Stimulated activated effector memory CD8-positive, alpha-beta T cell treated with anti-CD3 and anti-CD28 coated beads, Interleukin-12 subunit alpha, Interleukin-12 subunit beta, amount 100 ng/mL, for 72 hours (primary cell): ENCODE measurements around the gene DVL1.

Source experiments
- ATAC-seq: fragments of 150-1000 bp; cut with Tn5 transposase; 2 replicates; pipeline ENCODE4 v1.10.0; 2021
- DNase-seq, 2 donors: peaks; one replicate each; pipeline ENCODE4 v3.0.0; 2021 to 2022; ENCODE audit warnings: low spot score in 2 of 2
- H3K27ac Mint-ChIP-seq: one replicate; pipeline ENCODE4 v1.8.0; 2022; ENCODE audit warnings: mild to moderate bottlenecking, mixed read lengths
- H3K36me3 Mint-ChIP-seq: one replicate; pipeline ENCODE4 v1.8.0; 2022; ENCODE audit warnings: mild to moderate bottlenecking, mixed read lengths
- H3K4me1 Mint-ChIP-seq: one replicate; pipeline ENCODE4 v1.8.0; 2022; ENCODE audit warnings: mixed read lengths
- H3K4me3 Mint-ChIP-seq: one replicate; pipeline ENCODE4 v1.8.0; 2022; ENCODE audit warnings: mild to moderate bottlenecking, mixed read lengths
- H3K9me3 Mint-ChIP-seq: one replicate; pipeline ENCODE4 v1.8.0; 2022; ENCODE audit warnings: mixed read lengths

Gene DVL1

GRCh38 chr1:1309251-1310108 is 39.7 kb downstream of the DVL1 start:
- ATAC-seq (no peak), DNase-seq (peak in 1 of 2 donors; percentile 67)
- Mint-ChIP-seq H3K9me3 (no peaks in the 10 kb centered on the region), H3K36me3 (peaks cover 49% of the 10 kb centered on the region), H3K4me1 (peaks cover 26% of the 10 kb centered on the region), H3K4me3 (peak overlapping the region; percentile 78), H3K27ac (peak overlapping the region; percentile 40)

- Mint-ChIP-seq H3K36me3 (peaks cover 42% of the 10 kb centered on the region), H3K27ac (peak overlapping the region; percentile 43), H3K9me3 (no peaks in the 10 kb centered on the region), H3K4me1 (peaks cover 26% of the 10 kb centered on the region), H3K4me3 (peak overlapping the region; percentile 78)
- ATAC-seq (no peak), DNase-seq (no peak)
Observed at GRCh38 chr1:1308756-1309250, 40.4 kb downstream of the DVL1 start.

- peak within 1 kb of the TSS; percentile 86 for H3K27ac Mint-ChIP-seq
- no peaks in the 10 kb centered on the region for H3K9me3 Mint-ChIP-seq
Observed at GRCh38 chr1:1307923-1308755, 41.1 kb downstream of the DVL1 start, which contains the start of the genes ACAP3 and PUSL1. ACAP3 (minus strand) TSS chr1:1307930; CDS start chr1:1307815, 115 bp downstream. PUSL1 (plus strand) TSS chr1:1308597; CDS start chr1:1308644, 47 bp downstream.

GRCh38 chr1:1307261-1307922 is 41.8 kb downstream of the DVL1 start:
- Mint-ChIP-seq H3K4me1 (peaks cover 22% of the 10 kb centered on the region), H3K36me3 (peaks cover 30% of the 10 kb centered on the region), H3K27ac (peak overlapping the region; percentile 86), H3K9me3 (no peaks in the 10 kb centered on the region), H3K4me3 (peak overlapping the region; percentile 78)
- peak in 1 of 2 donors; percentile 66 for DNase-seq
- no peak for ATAC-seq

More at GRCh38 chr1:1307923-1308755, 41.1 kb downstream of the DVL1 start, which contains the start of the genes ACAP3 and PUSL1:
- Mint-ChIP-seq H3K4me1 (peaks cover 22% of the 10 kb centered on the region), H3K4me3 (peak within 1 kb of the TSS; percentile 78), H3K36me3 (peaks cover 35% of the 10 kb centered on the region)
- DNase-seq (peak; percentile 83 to 94), ATAC-seq (peak; percentile 81)

- Mint-ChIP-seq H3K36me3 (peaks cover 30% of the 10 kb centered on the region), H3K4me1 (peaks cover 22% of the 10 kb centered on the region), H3K4me3 (peak overlapping the region; percentile 78), H3K9me3 (no peaks in the 10 kb centered on the region), H3K27ac (peak overlapping the region; percentile 86)
- no peak for DNase-seq
- ATAC-seq: no peak
Observed at GRCh38 chr1:1306661-1307260, 42.5 kb downstream of the DVL1 start.

- ATAC-seq: no peak
- Mint-ChIP-seq H3K27ac (peak overlapping the region; percentile 86), H3K9me3 (no peaks in the 10 kb centered on the region)
Observed at GRCh38 chr1:1306070-1306660, 43.1 kb downstream of the DVL1 start.

GRCh38 chr1:1305300-1306069 is 43.7 kb downstream of the DVL1 start:
- peaks cover 22% of the 10 kb centered on the region for H3K4me1 Mint-ChIP-seq
- H3K27ac Mint-ChIP-seq: peak overlapping the region; percentile 86

More at GRCh38 chr1:1306070-1306660, 43.1 kb downstream of the DVL1 start:
- DNase-seq: no peak
- Mint-ChIP-seq H3K36me3 (peaks cover 30% of the 10 kb centered on the region), H3K4me1 (peaks cover 22% of the 10 kb centered on the region), H3K4me3 (peak overlapping the region; percentile 78)

GRCh38 chr1:1304331-1305299 is 44.6 kb downstream of the DVL1 start:
- no peaks in the 10 kb centered on the region for H3K9me3 Mint-ChIP-seq
- H3K4me3 Mint-ChIP-seq: peak overlapping the region; percentile 78
- ATAC-seq: no peak
- H3K27ac Mint-ChIP-seq: no peak overlapping the region
- no peak for DNase-seq
- peaks cover 18% of the 10 kb centered on the region for H3K36me3 Mint-ChIP-seq
- H3K4me1 Mint-ChIP-seq: peaks cover 29% of the 10 kb centered on the region

More at GRCh38 chr1:1305300-1306069, 43.7 kb downstream of the DVL1 start:
- Mint-ChIP-seq H3K36me3 (peaks cover 27% of the 10 kb centered on the region), H3K9me3 (no peaks in the 10 kb centered on the region), H3K4me3 (peak overlapping the region; percentile 78)
- peak; percentile 52 for ATAC-seq
- DNase-seq: peak; percentile 46 to 81

- no peaks in the 10 kb centered on the region for H3K9me3 Mint-ChIP-seq
- no peak overlapping the region for H3K4me3 Mint-ChIP-seq
- H3K36me3 Mint-ChIP-seq: peaks cover 12% of the 10 kb centered on the region
- ATAC-seq (no peak), DNase-seq (no peak)
- peaks cover 29% of the 10 kb centered on the region for H3K4me1 Mint-ChIP-seq
- H3K27ac Mint-ChIP-seq: no peak overlapping the region
Observed at GRCh38 chr1:1303736-1304135, 45.5 kb downstream of the DVL1 start.

GRCh38 chr1:1302951-1303509 is 46.2 kb downstream of the DVL1 start:
- H3K4me1 Mint-ChIP-seq: peaks cover 29% of the 10 kb centered on the region
- peaks cover 12% of the 10 kb centered on the region for H3K36me3 Mint-ChIP-seq
- no peak overlapping the region for H3K4me3 Mint-ChIP-seq
- ATAC-seq: no peak
- H3K27ac Mint-ChIP-seq: no peak overlapping the region
- no peak for DNase-seq
- no peaks in the 10 kb centered on the region for H3K9me3 Mint-ChIP-seq

- ATAC-seq (no peak), DNase-seq (no peak)
- peaks cover 11% of the 10 kb centered on the region for H3K36me3 Mint-ChIP-seq
- H3K4me1 Mint-ChIP-seq: peaks cover 27% of the 10 kb centered on the region
- no peak overlapping the region for H3K4me3 Mint-ChIP-seq
- H3K9me3 Mint-ChIP-seq: no peaks in the 10 kb centered on the region
- H3K27ac Mint-ChIP-seq: no peak overlapping the region
Observed at GRCh38 chr1:1302006-1302430, 47.2 kb downstream of the DVL1 start.

- no peak for DNase-seq
- Mint-ChIP-seq H3K27ac (no peak overlapping the region), H3K36me3 (no peaks in the 10 kb centered on the region)
Observed at GRCh38 chr1:1300352-1300739, 48.9 kb downstream of the DVL1 start.

More at GRCh38 chr1:1300352-1300739, 48.9 kb downstream of the DVL1 start:
- peaks cover 10% of the 10 kb centered on the region for H3K4me1 Mint-ChIP-seq
- no peak for ATAC-seq
- no peaks in the 10 kb centered on the region for H3K9me3 Mint-ChIP-seq
- H3K4me3 Mint-ChIP-seq: no peak overlapping the region
